Activated T-cell treated with anti-CD3 and anti-CD28 coated beads for 24 hours (primary cell): Measurements from ENCODE around the gene ZNF280C.
"Not testable (repeated sequence)": the region's sequence is repeated elsewhere in the genome, so short reads cannot be mapped to it uniquely, and the experiment has no call there.

Source experiments
- DNase-seq: peaks from one replicate; pipeline ENCODE4 v3.0.0-alpha.2; 2020; ENCODE audit warnings: low read depth

ZNF280C gene

DNA sequence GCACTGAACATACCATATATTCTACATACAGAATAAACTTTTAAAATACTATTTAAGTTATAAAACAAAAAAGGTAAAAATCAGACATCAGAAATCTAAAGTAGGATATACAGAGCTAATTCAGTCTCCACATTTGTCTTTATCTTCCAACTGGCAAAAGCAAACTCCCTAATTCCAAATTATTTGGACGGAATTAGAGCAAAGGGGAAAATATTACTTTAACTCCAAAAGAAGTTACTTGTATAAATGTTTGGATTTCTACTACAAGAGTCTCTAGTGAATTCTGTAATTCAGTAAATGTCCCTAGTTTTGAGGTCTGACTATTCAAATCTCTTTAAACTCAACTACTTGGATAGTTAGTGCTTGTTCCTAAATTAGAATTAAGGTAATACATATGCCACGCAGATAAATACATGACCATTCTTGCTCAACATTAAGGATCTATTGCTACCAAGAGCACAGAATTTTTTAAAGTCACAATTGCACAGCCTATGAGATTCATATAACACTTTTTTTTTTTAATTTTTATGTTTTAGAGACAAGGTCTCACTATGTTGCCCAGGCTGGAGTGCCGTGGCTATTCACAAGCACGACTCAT is 7.3 kb downstream of the ZNF280C start:
- no peak for DNase-seq

DNA sequence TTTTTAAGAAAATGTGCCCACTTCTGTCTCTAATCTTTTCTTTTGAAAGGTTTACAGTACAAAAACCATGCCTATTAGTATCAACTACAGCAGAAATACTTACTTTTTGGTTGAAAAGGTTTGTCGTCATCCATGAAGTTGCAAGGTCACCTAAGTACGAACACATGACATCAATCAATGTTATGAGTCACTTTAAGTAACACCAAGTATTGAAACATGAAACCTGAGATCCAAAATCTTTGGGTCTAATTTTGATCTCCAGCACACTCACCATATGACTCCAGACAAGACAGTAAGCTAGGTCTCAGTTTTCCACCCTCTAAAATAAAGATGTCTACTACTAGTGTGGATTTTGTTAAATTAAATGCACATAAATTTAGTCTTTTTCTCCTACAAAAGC is 8.4 kb downstream of the ZNF280C start:
- DNase-seq: no peak

DNA sequence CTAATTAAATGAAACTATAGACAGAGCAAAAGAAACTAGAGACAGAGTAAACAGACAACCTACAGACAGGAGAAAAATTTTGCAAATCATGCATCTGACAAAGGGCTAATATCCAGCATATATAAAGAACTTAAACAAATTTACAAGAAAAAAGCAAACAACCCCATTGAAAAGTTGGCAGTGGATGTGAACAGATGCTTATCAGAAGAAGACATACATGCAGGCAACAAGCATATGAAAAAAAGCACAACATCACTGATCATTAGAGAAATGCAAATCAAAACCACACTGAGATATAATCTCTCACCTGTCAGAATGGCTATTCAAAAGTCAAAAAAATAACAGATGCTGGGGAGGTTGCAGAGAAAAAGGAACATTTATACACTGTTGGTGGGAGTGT is 14.8 kb downstream of the ZNF280C start:
- DNase-seq: no peak

DNA sequence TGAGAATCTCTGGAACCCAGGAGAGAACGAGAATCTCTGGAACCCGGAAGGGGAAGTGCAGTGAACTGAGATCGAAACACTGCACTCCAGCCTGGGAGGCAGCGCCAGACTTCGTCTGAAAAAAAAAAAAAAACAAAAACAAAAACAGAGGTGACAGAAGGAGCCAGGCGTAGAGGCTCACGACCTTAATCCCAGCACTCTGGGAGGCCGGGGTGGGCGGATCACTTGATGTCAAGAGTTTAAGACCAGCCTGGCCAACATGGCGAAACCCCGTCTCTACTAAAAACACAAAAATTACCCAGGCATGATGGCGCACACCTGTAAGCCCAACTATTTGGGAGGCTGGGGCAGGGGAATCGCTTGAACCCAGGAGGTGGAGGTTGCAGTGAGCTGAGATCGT is 17.0 kb downstream of the ZNF280C start:
- no peak for DNase-seq

DNA sequence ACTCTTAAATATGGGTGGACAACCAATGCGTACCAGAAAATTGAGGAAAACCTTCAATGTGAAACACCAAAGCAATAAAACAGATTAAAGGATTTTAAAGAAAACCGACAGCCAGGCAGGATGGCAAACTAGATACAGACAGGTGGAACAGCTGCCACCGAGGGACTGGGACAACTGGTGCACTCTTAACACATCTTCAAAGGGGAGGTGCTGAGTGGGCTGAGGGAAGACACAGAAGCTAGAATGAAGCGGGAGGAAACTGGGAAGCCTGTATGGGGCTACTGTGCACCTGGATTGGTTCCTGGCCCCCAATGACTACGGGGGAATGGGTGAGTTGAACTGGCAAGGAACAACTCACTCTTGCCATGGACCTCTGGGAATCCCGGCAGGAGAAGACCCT is 20.7 kb downstream of the ZNF280C start:
- DNase-seq: no peak

DNA sequence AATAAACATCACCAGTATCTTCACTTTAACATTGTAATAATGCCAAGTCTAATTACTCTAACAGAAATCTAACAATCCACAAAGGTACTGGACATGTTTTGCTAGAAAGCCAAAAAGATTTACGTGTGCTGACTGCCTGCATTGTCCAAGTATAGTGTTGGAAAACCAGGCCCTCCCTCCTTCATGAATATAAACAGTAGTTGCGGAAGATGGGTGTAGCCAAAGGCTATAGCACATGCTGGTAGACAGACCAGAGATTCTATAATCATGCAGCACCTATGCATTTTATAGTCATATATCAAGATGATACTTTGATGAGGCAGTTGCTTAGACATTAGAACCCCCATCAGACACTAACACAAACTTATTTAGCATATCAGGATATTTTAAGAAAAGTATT is 22.6 kb downstream of the ZNF280C start:
- DNase-seq: no peak

DNA sequence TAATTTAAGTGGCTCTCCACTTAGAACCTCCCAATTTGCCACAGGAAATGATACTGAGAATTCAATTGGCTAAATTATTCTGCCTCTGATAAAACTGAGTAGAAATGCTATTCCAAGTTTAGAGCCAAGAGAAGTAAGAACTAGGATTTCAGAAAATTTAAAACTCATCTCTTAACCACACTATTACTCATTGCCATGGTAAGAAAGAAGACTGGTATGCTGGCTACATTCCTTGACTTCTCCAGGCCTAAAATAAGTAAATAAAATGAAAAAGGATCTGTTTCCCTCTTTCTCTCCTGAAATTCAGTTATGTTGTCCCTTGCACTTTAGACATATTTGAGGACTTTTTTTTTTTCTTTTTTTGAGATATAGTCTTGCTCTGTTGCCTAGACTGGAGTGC is 23.3 kb downstream of the ZNF280C start:
- no peak for DNase-seq

DNA sequence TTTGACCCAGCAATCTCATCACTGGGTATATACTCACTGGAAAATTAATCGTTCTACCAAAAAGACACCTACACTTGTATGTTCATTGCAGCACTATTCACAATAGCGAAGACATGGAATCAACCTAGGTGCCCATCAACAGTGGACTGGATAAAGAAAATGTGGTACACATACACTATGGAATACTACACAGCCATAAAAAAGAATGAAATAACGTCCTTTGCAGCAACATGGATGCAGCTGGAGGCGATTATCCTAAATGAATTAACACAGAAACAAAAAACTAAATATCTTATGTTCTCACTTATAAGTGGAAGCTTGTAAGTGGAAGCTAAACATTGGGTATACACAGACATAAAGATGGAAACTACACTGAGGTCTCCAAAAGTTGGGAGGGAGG is 37.5 kb downstream of the ZNF280C start:
- DNase-seq: not testable (repeated sequence)

DNA sequence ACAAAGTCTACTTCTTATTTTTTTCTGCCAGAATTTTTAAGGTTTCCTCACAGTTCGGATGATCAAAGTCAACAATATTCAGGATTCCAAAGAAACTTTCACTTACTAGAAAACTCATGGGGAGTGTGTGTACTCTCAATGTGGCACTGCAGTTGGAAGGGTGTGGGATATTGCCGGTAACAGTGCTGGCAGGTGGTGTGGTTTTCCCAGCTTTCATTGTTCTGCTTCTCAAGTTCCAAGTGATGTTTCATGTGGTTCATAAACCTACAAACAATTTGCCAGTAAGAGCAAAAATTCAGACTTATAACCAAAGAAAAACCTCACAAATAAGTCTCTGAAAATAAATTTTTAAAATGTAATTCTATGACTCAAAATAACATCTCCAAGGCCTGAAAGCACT is 39.8 kb downstream of the ZNF280C start:
- no peak for DNase-seq

DNA sequence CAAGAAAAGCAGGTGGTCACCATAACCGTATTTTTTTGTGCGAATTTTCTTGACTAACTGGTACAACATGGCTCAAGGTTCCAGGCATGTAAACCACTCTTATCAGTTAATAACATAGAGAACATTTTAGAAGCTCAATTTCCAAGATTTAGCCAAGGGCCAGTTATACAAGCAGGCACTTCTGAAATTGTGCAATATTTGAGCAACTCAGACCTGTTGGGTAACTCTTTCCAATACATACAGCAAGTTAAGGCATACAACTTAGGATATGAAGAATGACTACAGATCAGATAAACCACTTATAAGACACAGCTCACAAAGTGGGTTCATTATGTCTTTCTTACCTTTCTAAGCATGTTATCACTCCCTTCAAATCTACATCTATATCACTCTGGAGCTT is 43.9 kb downstream of the ZNF280C start:
- no peak for DNase-seq

DNA sequence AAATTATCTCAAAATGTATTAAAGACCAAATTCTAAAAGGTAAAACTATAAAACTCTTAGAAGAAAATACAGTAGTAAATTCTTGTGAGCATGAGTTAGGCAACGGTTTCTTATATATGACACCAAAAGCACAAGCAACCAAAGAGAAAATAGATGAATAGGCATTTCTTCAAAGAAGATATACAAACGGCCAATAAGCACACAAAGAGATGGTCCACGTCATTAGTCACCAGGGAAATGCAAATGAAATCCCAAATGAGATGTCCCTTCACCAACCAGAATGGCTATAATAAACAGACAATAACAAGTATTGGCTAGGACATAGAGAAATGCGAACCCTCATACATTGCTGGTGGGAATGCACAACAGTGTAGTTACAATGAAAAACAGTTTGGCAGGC is 52.4 kb downstream of the ZNF280C start:
- DNase-seq: no peak

DNA sequence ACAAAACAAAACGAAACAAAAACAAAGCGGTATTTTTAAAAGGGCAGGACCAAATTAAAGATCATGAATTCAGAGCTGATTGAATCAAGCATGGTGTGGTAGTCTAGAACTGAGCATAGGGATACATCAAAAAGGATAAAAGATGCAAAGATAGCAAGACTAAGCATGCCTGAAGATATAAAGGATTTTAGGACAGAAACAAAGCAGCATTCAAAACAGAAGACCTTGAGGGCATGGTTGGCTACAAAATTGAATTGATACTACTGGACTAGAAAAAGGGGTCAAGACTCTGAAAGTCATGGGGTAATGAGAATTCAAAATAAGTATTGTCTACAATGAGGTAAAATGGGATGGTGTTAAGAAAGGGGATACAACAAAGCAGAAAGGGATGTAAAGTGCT is 55.3 kb downstream of the ZNF280C start:
- DNase-seq: no peak

DNA sequence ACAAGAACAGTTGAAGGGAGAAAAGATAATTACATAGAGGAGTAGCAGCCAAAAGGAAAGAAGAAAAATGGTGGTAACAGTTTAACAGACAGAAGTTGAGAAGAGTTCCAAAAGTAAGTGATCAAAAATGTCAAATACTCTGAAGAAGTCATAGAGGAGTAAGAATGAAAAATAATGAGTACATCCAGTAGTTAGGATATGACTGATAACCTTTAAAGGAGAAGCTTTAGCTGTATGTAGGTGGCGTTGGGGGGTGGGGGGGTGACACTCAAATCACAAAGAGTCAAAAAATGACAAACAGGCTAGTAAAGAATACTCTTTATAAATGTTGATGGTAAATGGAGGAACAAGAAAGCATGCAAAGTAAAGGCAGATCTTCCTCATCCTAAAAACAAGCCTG is 56.3 kb downstream of the ZNF280C start:
- no peak for DNase-seq

DNA sequence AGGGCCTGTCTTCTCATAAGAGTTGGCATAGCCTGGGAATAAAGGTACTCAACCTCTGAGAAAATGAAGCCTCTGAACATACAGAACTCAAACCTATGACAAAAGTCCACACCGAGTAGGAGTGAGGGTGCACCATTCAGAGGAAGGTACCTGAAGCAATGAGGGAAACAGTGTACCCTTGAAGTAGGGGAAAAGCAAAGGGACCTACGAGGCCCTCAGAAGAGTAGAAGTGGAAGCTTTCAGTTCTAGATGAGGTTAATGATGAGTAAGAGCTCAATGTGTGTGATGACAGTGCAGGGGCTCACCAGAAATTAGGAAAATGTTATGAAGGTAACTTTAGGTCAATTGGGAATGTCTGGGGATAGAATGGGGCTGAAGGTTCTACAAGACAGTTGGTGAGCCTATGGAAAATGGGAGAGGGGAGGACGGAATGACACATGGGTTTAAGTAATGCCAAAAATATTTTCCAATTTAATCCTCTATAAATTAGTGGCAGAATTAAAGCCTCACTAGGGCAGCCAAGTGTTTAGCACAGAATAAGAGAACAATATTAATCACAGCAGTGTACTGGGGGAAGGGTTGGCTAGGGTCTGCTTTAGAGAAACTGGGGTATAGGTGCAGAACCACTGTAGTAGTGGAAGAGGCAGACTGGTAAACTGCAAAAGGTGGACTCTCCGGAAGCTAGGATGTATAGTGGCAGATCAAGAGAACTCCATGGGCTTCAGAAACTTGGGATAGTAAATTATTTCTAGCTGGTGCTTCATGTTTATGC is 57.1 kb downstream of the ZNF280C start:
- DNase-seq: no peak

DNA sequence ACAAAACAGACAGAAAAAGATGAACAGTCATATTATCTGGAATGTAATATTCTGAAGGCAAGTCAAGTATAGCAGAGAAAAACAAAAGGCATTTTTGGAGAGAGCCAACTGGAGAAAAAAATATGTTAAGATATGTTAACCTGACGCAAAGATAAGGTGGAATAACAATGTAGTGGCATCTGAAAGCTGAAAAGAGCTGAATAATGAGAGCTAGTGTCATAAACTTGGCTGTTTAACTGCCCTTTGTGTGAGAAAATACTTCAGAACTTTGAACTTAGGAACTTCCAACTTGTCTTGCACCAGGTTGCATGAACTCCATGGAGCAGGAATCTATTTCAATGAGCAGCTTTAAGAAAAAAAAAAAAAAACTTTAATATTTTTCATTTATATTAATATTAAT is 64.1 kb downstream of the ZNF280C start:
- no peak for DNase-seq

DNA sequence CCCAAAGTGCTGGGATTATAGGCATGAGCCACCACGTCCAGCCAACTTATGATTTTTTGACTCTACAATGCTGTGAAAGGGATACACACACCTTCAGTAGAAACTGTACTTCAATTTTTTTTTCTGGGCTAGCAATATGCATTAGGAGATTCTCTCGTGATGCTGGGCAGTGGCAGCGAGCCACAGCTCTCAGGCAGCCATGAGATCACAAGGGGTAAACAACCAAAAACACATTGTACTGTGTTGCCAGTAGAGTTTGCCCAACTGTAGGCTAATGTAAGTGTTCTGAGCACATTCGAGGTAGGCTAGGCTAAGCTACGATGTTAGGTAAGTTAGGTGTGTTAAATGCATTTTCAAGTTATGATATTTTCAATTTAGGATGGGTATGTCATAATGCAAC is 71.2 kb downstream of the ZNF280C start:
- no peak for DNase-seq

DNA sequence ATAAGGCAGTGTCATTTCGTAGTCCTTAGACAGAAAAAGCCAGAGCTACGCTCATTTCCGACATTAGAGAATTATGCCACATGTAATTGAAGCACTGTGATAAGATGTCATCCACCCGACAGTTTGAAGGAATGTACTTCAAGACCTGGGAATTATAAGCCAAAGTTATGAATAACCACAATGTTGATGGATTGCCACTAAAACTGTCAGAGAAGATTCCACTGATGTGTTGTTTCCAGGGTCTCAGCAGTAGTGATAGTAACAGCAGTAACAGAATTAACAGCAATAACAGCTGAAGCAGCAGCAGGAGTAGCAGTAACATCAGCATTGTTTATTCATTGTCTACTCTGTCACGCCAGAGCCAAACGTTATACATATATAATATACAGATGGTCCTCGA is 72.2 kb downstream of the ZNF280C start:
- no peak for DNase-seq

DNA sequence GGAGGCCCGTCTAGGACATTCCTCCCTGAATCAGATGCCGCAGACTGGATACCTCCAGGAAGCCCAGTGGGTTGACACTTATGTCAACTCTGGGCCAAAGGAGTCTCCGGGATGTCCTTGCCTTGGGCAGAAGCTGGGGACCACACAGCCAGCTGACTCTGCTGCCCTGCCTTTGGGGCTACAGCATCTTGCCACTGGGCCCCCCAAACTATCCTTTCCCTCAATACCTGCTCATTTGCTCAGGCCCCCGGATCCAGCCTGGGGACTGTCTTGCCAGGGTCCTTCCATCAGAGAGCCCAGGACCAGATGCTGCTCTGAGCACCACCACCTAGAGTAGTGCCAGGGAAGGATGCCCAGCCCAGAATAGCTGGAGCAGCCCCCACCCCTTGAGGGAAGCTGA is 77.9 kb downstream of the ZNF280C start:
- no peak for DNase-seq

DNA sequence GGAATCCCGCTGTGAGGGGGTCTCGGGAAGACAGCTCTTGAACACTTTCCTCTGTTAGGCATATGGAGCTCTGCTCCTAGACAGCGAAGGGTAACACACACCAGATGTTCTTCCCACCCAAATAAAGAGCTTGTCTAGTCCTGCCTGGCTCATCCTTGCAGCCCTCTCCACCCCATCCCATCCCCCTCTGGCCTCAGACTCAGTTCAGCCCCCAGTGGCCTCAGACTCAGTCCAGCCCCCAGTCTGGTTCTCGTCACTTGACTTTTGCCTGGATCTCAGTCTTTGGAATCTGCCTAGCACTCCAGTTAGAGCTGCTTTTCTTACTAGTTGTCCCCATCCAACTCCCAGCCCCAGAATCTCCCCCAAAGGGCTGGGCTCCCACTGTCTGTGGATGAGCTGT is 82.0 kb downstream of the ZNF280C start:
- no peak for DNase-seq

DNA sequence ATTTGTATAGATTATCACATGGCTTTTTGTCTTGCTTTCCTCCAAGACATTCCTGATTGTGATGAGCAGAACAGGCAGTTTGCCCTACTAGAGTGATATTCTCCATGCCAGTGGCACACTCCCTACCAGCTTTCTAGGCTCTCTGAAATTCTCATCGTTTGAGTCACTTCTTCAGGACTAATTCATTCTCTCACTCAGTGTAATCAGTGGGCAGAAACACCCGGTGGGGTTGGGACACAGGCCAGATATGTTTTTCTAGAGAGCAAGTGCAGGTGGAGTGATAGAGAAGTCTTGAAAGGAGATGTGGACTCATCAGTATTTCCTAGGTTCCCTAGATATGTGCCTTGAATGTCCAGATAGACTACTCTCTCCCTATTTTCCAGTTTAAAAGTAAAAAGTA is 83.8 kb downstream of the ZNF280C start:
- DNase-seq: no peak

DNA sequence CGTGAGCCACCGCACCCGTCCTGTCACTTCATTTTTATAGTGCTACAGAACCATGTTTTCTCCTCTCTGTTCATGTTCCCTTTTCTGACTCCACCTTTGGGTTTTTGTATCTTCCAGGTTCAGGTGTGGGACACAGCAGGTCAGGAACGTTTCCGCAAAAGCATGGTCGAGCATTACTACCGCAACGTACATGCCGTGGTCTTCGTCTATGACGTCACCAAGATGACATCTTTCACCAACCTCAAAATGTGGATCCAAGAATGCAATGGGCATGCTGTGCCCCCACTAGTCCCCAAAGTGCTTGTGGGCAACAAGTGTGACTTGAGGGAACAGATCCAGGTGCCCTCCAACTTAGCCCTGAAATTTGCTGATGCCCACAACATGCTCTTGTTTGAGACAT is 84.5 kb downstream of the ZNF280C start:
- no peak for DNase-seq

DNA sequence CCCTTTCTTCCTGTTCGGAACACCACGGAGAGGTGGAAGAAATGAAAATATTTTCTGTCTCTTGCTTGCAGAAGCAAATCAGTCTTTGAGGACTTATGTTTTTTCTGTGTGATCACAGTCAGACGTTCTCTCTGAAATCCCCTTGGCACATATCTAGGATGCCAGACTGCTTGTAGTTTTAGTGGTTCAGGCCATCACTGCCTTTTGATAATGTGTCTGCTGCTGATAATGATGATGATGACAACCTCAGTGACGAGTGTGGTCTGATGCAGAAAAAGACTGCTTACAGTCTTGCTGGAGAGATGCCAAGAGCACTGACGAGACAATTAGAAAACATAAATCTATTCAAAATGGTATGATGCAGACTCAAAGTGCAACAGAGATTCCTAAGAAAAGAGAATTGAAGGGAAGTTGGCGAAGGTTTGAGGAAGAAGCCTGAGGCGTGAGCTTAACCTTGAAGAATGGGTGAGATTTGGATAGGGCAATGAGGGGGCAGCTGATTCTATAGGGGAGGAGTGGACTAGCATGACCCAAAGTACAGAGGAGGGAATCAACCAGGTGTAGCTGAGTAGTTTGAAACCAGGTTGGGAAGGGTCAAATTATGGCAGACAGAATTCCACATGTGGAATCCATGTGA is 89.0 kb downstream of the ZNF280C start:
- no peak for DNase-seq

DNA sequence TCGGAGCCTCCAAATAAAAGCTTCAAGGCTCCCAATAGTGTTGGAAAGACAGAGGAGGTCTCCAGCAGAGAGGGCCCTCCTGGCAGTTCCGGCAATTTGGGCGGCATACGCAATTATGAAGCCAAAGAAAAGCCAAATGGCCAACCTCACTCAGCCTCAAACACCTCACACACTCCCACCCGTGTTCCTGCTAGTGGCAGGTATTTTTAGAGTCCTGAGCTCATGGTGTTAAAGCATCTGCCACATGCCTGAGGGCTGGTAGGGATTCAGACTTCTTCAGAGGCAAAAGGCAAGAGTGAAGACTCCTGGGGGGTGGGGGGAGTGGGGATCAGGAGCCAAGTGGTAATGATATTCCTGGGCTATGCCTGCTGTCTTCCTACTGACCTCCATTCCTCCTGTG is 89.5 kb downstream of the ZNF280C start:
- no peak for DNase-seq

DNA sequence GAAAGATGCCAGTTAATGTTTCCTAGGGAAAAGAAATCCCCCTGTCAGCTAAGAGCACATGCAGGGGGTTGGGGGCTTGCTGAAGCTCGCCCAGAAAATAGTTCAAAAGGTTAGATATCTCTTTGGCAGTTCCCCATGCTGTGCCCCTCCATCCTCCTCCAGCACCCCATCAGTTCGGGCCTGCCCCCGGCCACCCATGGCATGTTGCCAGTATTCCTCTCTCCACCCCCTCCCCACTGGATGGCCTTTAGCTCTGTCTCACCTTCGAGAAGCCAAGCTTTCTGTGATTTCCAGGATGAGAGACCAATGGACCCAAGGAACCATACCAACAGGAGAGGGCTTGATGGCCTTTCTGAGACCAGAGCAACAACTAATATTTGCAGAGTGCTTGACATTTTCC is 91.8 kb downstream of the ZNF280C start:
- DNase-seq: no peak
